Loucy (cell line): ENCODE measurements around the gene ZNF280D.

Source experiments
- H2AFZ ChIP-seq: fragments of 200-600 bp; sonication (generic); 2 replicates; pipeline ENCODE4 v1.6.0; 2016; ENCODE audit warnings: antibody characterized with exemption, mild to moderate bottlenecking, low read length, moderate library complexity
- H3F3A ChIP-seq: fragments of 200-600 bp; 2 replicates; pipeline ENCODE4 v1.6.0; 2016; ENCODE audit warnings: antibody characterized with exemption, low read depth, mild to moderate bottlenecking
- H3K27me3 ChIP-seq: fragments of 200-600 bp; sonication (generic); 2 replicates; pipeline ENCODE4 v1.6.1; 2014; ENCODE audit warnings: low read length, mild to moderate bottlenecking; ENCODE audit not compliant: insufficient read depth, poor library complexity, severe bottlenecking
- H3K36me3 ChIP-seq: fragments of 200-600 bp; sonication (generic); 2 replicates; pipeline ENCODE4 v1.6.1; 2016; ENCODE audit warnings: low read length; ENCODE audit not compliant: insufficient read depth
- H3K4me1 ChIP-seq: fragments of 200-600 bp; sonication (generic); 2 replicates; pipeline ENCODE4 v1.5.1; 2014; ENCODE audit warnings: low read length, mild to moderate bottlenecking; ENCODE audit not compliant: insufficient read depth, poor library complexity, severe bottlenecking
- H3K4me2 ChIP-seq: fragments of 200-600 bp; sonication (generic); 2 replicates; pipeline ENCODE4 v1.6.0; 2014; ENCODE audit warnings: antibody characterized with exemption, low read length, low read depth, mild to moderate bottlenecking; ENCODE audit not compliant: poor library complexity, severe bottlenecking
- H3K4me3 ChIP-seq: fragments of 200-600 bp; sonication (generic); 2 replicates; pipeline ENCODE4 v1.5.1; 2014; ENCODE audit warnings: low read length, mild to moderate bottlenecking, mixed read lengths; ENCODE audit not compliant: poor library complexity, severe bottlenecking
- H3K79me2 ChIP-seq: fragments of 200-600 bp; sonication (generic); 2 replicates; pipeline ENCODE4 v1.6.1; 2014; ENCODE audit warnings: low read length; ENCODE audit not compliant: insufficient read depth
- H3K9ac ChIP-seq: fragments of 200-600 bp; sonication (generic); 2 replicates; pipeline ENCODE4 v1.6.0; 2014; ENCODE audit warnings: mild to moderate bottlenecking, low read depth, low read length, moderate library complexity; ENCODE audit not compliant: poor library complexity, severe bottlenecking
- H3K9me2 ChIP-seq: fragments of 200-600 bp; sonication (generic); replicated peaks from 2 replicates; pipeline ENCODE4 v1.6.1; 2016; ENCODE audit warnings: low read depth, low read length, mixed read lengths
- H3K9me3 ChIP-seq: fragments of 200-600 bp; sonication (generic); 2 replicates; pipeline ENCODE4 v1.6.1; 2014; ENCODE audit warnings: mild to moderate bottlenecking, antibody characterized with exemption, low read length, low read depth; ENCODE audit not compliant: insufficient read depth
- H4K20me1 ChIP-seq: fragments of 200-600 bp; sonication (generic); 2 replicates; pipeline ENCODE4 v1.6.0; 2014; ENCODE audit warnings: antibody characterized with exemption, low read length, mild to moderate bottlenecking; ENCODE audit not compliant: insufficient read depth, poor library complexity, severe bottlenecking
- EZH2phosphoT487 ChIP-seq: fragments of 200-600 bp; IDR thresholded peaks from 2 replicates; pipeline ENCODE4 v1.6.1; 2018; ENCODE audit warnings: antibody characterized with exemption, mild to moderate bottlenecking, moderate library complexity, borderline replicate concordance
- TF ChIP-seq, protein P1 (sequence below): fragments of 200-600 bp; sonication (generic); conservative IDR thresholded peaks from 2 replicates; pipeline ENCODE4 v1.5.1; 2014; ENCODE audit warnings: mild to moderate bottlenecking, antibody characterized with exemption, low read length

Gene ZNF280D

DNA sequence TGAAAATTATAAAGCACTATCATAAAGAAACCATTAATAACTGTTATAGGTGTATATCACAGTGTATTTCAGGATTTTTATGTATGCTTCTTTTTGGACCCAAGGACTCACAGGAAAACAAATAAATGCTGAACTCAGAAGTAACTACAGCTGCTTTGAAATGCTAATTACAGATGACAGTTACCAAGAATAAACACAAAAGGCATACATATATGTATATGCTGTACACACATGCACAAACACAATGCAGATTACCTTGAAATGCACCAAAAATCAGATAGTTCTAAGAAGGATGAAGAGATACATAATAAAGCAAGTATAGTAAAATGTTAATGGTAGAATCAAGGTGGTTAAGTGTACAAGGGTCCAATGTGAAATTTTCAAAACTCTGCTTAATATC lies 52.2 kb downstream of the ZNF280D start:
- Histone ChIP-seq H3K4me3 (no peak overlapping the region), H3K9me3 (no peaks in the 10 kb centered on the region), H2AFZ (no peak overlapping the region), H4K20me1 (no peaks in the 10 kb centered on the region), H3K4me1 (peaks cover 9% of the 10 kb centered on the region), H3K27me3 (no peaks in the 10 kb centered on the region), H3K4me2 (no peak overlapping the region), H3K36me3 (no peaks in the 10 kb centered on the region), H3K9ac (no peak overlapping the region), H3K79me2 (no peaks in the 10 kb centered on the region), H3F3A (no peaks in the 10 kb centered on the region), H3K9me2 (no peaks in the 10 kb centered on the region)
- no peak for TF ChIP-seq EZH2phosphoT487

DNA sequence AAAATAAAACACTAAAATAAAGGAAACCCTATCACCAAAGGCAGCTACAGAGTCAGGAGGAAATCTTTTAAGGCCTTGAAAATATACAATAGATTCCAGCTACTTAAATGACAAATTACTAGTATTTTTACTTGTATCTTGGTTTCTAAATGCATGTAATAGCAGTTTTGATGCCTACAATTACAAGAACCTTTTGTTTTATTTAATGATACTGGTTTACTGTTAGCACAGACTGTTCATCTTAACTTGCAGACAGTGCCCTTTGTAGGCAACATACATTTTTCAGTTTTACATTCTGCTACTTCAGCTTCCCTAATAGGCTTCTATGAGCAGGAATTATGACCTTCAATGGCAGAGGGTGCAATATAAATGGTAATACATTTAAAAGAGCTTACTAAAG lies 54.1 kb downstream of the ZNF280D start:
- Histone ChIP-seq H3K4me3 (no peak overlapping the region), H4K20me1 (no peaks in the 10 kb centered on the region), H3K27me3 (no peaks in the 10 kb centered on the region), H2AFZ (peak overlapping the region; percentile 58; the same call in 1 of the 2 replicates), H3K4me1 (peaks cover 4% of the 10 kb centered on the region), H3K36me3 (no peaks in the 10 kb centered on the region), H3K9ac (no peak overlapping the region), H3K9me2 (no peaks in the 10 kb centered on the region), H3K9me3 (no peaks in the 10 kb centered on the region), H3F3A (no peaks in the 10 kb centered on the region), H3K4me2 (no peak overlapping the region), H3K79me2 (no peaks in the 10 kb centered on the region)
- no peak for TF ChIP-seq EZH2phosphoT487
- TF ChIP-seq, protein P1, sequence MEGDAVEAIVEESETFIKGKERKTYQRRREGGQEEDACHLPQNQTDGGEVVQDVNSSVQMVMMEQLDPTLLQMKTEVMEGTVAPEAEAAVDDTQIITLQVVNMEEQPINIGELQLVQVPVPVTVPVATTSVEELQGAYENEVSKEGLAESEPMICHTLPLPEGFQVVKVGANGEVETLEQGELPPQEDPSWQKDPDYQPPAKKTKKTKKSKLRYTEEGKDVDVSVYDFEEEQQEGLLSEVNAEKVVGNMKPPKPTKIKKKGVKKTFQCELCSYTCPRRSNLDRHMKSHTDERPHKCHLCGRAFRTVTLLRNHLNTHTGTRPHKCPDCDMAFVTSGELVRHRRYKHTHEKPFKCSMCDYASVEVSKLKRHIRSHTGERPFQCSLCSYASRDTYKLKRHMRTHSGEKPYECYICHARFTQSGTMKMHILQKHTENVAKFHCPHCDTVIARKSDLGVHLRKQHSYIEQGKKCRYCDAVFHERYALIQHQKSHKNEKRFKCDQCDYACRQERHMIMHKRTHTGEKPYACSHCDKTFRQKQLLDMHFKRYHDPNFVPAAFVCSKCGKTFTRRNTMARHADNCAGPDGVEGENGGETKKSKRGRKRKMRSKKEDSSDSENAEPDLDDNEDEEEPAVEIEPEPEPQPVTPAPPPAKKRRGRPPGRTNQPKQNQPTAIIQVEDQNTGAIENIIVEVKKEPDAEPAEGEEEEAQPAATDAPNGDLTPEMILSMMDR, result no peak

- Histone ChIP-seq H3K4me2 (no peak overlapping the region), H3K9me2 (no peaks in the 10 kb centered on the region), H3K4me3 (no peak overlapping the region), H3K36me3 (no peaks in the 10 kb centered on the region), H3K9ac (no peak overlapping the region), H3K9me3 (no peaks in the 10 kb centered on the region), H3K27me3 (no peaks in the 10 kb centered on the region), H4K20me1 (no peaks in the 10 kb centered on the region), H3F3A (no peaks in the 10 kb centered on the region), H3K79me2 (no peaks in the 10 kb centered on the region), H3K4me1 (peaks cover 1% of the 10 kb centered on the region), H2AFZ (no peak overlapping the region)
- TF ChIP-seq, protein P1, result no peak
- TF ChIP-seq EZH2phosphoT487, result no peak
Measured at GRCh38 chr15:56678571-56678970, 54.7 kb downstream of the ZNF280D start.

- no peaks in the 10 kb centered on the region for H3K36me3 ChIP-seq
- H4K20me1 ChIP-seq, result no peaks in the 10 kb centered on the region
- H3K4me1 ChIP-seq, result no peaks in the 10 kb centered on the region
- H2AFZ ChIP-seq, result no peak overlapping the region
- no peaks in the 10 kb centered on the region for H3K9me2 ChIP-seq
- H3K79me2 ChIP-seq, result no peaks in the 10 kb centered on the region
- no peaks in the 10 kb centered on the region for H3K9me3 ChIP-seq
- H3K27me3 ChIP-seq, result no peaks in the 10 kb centered on the region
- H3K4me2 ChIP-seq, result no peak overlapping the region
- no peak overlapping the region for H3K9ac ChIP-seq
- H3K4me3 ChIP-seq, result no peak overlapping the region
- TF ChIP-seq, protein P1, result no peak
- TF ChIP-seq EZH2phosphoT487, result no peak
- H3F3A ChIP-seq, result no peaks in the 10 kb centered on the region
Measured at GRCh38 chr15:56677271-56677670, 56.0 kb downstream of the ZNF280D start.
